Muscle of arm (tissue), 12 donors: ENCODE measurements around the gene SLC49A4. TPM values are rescaled to one million over a fixed set of nuclear protein-coding genes. Genes with fewer than 3 reads are reported as not detected.

Experiments
- DNase-seq: peaks from one replicate; pipeline ENCODE4 v3.0.0-alpha.2; 2013
- polyA plus RNA-seq, 12 donors: library from polyadenylated mRNA; unstranded; fragments of 120-200 nt; gene quantifications; one replicate each; pipeline ENCODE4 v1.2.1, GENCODE V29; 2013; ENCODE audit not compliant: insufficient read length in 12 of 12

SLC49A4 gene
- polyA plus RNA-seq, 12 donors, result 5.4 to 9.5 (median 6.1) TPM; not detected in 1

DNA sequence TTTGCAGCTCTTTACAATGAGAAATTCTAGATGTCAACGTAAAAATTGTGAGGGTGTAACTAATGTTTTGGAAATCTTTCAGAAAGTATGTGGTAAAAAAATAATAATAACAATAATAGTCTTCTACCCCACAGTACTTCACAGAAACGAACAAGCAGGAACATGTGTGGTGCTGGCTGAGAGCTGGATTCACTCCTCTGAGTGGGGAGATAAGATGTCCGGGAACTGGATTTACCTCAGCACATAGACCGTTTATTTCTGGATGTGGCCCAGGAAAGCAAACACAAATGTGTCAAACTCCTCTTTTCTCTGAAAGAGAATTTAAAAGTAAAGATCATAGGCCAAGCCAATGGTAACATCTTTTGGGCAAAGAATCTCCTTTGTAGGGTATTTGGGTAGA lies 103.4 kb downstream of the SLC49A4 start:
- no peak for DNase-seq

DNA sequence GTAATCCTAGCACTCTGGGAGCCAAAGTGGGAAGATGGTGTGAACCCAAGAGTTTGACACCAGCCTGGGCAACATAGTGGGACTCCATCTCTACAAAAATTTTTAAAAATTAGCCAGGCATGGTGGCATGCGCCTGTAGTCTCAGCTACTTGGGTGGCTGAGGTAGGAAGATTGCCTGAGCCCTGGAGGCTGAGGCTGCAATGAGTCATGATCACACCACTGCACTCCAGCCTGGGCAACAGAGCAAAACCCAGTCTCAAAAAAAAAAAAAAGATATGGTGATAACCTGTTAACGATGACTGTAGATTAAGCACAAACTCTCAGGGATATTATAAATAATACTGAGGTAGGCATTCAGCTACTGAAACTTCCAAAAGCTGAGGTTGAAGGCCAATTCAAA lies 107.5 kb downstream of the SLC49A4 start:
- DNase-seq, result no peak

DNA sequence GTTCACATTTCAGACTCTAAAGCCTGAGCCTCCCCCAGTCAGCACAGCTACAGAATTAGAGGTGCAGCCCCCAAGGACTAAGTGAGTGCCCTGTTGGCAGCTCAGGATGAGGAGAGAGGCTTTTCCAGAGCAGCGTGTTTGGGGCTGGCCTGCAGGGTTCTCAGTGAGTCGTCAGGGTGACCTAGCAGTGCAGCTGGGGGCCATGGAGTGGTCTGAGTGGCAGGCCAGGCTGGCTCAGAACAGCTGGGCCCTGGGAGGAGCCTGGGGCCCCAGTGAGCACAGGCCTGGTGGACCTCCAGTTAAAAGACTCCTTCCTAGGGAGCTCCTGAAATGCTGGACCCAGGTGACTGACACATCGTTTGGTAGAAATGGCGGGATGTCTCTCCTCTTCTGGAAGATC lies 108.3 kb downstream of the SLC49A4 start:
- no peak for DNase-seq

DNA sequence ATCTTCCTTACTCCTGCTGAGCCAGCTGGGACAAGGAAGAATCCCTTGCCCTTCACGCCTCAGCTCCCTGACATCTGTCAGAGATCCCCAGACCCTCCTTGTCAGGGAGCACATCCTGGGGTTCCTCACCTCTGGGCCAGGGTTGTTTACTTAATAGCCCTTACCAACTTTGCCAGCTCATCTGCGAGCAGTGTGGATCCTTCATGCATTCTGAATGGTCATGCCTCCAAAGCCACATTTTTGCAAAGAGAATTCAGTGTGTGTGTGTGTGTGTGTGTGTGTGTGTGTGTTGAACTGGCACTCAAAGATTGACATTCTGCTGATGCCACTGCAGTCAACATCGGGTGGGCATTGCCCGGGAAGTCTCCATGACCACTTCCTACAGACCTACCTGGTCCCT lies 112.6 kb downstream of the SLC49A4 start:
- DNase-seq, result no peak

DNA sequence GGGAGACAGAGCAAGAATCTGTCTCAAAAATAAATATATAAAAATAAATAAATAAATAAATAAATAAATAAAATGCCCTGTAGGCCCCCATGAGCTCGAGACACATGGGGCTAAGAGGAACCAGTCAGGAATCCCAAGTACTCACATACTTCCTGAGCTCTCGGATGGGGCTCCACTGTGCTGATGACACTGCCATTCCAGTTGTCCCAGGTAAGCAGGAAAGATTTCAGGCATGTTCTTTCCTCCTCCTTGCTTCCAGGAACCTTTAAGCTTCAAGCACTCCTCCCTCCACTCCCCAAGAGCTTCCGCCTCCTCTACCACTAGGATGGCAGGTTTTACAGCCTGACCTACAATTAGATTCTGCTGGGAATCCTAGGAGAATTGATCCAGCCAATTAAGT lies 113.4 kb downstream of the SLC49A4 start:
- DNase-seq, result no peak

DNA sequence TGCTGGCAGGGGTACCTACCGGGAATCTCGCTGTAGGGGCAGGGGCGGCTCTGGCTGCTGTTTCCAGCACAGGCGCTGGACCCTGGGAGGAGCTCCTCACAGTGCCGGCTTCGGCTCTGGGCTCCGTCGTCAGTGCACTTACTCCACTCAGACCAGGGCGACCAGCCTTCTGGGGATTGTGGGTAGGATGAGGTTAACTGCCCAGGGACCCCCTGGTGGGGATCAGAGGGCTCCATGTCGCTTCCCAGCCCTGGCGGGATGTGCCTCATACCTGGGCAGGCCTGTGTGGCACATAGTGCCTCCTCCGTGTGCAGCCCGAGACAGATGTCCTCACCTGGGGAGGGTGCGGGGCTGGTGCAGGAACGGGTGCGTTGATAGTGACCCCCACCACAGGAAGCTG lies 117.0 kb downstream of the SLC49A4 start:
- no peak for DNase-seq

DNA sequence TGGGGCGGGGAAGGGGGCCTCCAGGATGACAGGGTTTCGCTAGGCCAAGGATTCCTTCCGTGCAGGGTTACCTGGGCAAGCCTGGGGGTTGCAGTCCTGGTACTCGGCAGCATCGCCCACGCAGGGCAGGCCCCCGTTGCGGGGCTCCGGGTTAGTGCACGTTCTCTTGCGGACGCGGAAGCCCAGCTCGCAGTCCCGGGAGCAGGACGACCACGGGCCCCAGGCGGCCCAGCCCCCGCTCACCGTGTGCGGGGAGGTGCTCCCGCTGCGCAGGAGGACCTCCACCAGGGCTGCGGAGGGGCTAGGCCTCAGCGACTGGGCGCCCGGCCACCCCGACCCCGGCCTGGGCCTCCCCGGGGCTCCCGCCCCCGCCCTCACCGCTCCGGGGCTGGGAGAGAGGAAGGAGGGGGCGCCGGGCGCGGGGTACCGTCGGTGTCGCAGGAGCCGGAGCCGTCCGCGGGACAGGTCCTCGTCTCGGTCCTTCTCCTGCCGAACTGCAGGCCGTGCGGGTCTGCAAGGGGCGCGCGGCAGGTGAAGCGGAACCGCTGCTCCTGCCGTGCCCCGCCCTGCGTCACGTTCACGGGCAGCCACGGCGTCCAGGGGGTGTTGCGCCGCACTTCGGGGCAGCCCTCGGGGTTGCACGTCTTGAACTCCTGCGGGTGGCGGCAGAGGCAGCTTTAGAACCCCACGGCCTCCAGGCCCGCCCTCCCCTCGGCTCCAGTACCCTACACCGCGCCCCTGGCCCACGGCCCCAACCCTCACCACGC lies 118.1 kb downstream of the SLC49A4 start:
- no peak for DNase-seq

DNA sequence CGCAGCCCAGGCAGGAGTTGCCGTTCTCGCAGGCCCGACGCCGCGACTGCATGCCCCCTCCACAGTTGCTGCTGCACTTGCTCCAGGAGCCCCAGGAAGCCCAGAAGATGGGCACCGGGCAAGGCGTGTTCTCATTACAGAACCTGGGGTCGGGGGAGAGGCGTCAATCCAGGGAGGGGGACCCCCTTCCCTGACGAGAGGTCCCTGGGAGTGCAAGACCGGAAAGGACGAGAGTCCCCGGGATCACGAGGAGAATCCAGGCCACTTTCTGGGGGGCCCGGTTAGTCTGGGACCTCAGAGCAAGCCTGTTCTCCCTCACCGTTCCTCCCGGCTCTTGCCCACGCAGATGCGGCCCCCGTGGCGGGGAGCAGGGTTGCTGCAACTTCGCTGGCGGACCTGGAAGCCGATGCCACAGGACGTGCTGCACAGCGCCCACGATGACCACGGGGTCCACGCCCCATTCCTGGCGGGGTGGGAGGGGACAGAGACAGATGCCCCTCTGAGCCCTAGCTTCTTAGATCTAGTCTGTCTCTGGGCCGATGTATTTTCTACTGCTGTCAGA lies 118.8 kb downstream of the SLC49A4 start:
- no peak for DNase-seq

DNA sequence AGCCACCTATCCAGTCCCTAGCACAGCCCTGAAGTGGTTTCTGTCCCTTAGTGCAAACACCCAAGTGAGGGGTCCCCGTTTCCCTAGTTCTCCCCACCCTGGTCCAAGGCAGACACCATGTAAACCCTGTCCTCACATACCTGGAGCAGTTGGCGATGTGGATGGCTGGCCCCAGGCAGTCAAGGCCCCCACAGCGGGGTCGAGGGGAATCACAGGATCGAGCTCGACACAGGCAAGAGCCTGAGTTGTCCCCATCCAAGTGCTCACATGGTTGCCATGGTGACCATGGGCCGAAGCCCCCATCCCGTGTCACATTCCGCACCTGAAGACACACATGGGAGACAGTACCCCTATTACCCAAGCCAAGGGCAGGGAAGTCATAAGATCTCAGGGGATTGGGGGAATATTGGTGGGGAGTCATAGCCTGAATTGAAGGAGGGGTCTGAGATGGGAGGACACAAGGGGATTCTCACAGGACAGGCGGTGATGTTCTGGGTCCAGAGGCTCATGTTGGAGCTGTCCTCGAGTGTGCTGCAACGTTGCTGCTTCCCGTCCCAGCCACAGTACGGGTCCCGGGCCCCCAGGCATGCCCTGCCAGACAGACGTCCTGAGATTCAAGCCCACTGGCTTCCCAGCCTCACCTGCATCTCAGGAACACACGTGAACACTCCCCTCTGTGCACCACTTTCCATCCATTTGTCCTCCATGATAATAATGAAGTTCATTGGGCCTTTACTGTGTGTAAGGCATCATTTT lies 120.6 kb downstream of the SLC49A4 start:
- DNase-seq, result no peak

DNA sequence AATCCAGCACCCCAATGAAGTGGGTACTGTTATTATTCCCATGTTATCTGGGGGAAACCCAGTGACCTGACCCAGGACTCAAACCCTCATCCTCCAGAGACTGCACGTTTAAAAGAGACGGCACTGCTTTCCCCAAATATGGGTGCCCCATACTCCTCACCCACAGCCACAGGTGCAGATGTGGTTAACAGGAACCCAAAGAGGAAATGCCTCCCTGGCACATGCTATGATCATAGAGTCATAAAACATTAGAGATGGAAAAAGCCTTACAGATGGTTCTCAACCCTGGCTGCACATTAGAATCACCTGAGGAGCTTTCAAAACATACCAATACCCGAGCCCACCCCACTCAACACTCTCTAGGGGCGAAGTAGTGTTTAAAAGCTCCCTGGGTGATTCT lies 121.2 kb downstream of the SLC49A4 start:
- no peak for DNase-seq

DNA sequence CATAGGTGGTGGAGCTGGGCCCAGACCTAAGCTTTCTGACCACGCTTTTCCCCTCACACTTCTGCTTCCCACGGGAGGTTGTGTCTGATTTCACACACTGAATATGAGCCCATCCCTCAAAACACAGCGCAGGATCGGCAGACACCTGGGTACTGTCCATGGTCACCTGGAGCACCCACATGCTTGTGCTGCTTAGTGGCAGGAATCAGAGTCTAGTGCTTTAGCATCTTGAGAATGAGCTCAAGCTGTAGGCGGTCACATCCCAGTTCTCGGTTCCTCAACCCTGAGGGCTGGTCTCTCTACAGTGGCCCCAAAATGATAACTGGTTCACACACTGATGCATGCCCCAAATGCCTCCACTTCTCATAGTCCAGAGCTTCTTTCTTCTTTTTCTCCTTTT lies 121.7 kb downstream of the SLC49A4 start:
- DNase-seq, result no peak

DNA sequence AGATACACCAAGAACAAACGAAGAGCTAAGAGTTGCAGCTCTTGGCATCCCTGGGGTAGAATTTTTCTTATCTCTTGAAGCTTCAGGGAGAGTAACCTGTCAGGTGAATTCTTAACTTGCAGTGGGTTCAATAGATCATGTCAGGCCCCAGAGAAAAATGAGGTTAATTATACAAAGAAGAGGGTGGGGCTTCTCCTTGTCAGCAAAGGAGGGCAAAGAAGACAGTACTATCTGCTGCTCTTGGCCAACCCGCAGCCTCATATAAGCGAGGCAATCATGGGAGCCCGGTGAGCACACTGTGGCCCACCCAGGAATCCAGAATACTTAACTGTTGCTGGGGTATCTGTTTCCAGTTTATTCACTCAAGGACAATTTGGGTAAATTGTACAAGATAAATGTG lies 122.5 kb downstream of the SLC49A4 start:
- no peak for DNase-seq

DNA sequence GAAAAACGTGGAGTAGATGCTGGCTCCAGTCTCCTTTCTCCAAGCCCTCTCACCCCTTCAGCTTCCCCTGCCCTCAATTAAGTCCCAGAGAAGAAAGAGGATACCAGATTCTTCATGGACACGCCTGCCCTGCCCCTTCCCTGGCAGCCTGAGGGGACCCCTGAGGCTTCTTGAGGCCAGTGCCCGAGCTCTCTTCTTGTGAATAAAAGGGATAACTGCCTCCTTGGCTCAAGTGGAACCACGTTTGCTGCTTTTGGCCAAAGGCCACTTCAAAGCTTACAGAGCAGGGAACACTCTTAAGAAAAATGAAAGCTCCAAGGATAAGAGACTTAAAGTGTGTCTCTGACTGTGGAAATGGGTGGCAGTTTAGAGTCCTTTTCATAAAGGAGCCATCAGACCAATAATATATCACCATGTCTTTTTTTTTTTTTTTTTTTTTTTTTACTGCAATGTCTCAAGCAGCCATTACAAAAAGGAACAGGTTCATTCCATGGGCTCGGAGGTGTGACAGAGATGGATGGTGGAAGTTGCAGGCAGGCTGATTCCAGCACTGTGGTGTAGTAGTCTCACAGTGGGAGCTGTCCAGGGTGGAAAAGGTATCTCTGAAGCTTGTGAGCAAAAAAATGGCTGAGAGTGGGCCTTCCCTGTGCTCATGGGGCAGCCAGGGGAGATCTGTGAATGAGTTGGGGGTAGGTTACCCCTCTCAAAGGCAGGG lies 123.9 kb downstream of the SLC49A4 start:
- no peak for DNase-seq

DNA sequence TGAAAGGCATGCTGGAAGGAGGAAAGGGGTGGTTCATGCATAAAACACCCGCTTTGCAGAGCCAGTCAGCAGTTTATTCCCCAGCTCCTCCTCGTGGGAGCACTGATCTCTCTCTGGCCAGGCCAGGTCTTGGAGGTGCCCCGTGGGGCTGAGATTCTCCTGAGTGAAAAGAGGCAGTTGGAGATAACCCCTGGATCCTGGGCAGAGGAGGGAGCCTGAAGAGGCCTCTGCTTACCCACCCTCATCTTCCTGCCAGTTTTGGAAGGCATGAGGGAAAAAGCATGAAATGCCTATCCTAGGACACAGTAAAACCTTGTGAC lies 124.4 kb downstream of the SLC49A4 start:
- DNase-seq, result no peak

DNA sequence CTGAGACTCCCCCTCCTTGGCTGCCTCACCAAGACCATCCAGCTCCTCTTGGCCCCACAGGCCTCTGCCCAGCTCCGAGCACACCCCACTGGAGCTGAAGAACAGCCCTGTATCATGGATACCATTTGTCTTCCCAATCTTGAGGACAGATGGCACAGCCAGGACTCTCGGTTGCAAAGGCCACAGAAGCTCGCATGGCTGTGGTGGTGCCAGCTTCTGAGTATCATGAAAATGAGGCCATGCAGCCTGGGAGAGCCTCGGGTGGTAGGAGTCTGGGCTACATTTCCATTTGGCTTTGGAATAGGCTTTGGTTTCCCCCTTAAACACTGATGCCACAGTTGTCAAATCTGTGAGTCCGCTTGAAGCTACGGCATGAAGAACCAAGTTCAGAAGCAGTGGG lies 126.1 kb downstream of the SLC49A4 start:
- no peak for DNase-seq

DNA sequence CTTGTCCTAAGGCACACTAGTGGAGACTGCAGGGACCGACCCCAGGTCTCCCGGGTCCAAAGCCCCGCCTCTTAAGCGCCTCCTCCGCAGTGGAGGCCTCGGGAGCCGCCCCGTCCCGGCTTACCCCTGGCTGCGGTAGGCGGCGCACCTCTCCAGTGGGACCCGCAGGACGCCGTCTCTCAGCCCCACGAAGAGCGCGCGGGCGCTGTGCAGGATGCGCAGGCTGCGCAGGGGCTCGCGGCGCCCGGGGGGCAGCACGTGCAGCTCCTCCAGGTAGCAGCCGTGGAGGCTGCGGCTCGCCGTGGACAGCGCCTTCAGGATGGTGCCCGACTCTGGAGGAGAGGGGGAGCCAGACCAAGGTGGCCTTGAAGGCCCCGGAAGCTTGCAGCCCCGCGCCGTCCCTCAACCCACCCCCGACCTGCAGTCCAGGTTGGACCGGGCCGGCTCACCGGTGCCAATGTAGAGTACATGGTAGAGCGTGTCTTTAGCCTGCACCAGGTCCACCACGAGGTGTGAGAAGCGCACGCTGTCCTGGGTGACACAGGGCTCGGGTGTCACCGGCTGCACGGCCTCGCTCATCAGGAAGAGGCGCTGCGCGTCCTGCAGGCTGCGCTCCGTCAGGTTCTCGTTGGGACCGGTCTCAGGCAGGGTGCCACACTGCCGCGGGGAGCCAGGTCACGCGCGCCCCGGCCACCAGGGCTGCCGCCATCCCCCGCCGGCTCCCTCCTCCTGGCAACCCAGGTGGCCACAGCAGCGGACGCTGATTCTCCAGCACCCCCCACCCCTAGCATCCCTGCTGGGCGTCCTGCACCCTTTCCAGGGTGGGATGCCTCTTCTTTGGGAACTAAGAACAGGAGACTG lies 127.2 kb downstream of the SLC49A4 start:
- no peak for DNase-seq

DNA sequence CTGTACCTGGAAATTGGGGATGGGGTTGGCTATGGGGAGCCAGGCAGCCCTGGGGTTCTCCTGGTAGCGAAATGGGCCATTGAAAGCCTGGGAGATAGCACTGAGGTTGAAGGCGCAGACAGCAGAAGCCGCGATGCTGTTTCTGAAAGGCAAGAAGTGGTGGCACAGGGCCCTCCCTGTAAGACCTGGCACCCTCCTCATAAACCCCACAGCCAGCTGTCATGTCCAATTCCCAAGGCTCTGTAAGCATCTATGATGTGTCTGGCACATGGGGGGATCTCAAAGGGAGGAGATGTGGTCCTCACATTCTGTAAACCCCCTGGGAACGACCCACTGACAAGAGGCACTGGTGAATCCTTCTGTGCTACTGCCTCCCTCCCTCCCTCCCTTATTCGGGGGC lies 128.7 kb downstream of the SLC49A4 start:
- no peak for DNase-seq

DNA sequence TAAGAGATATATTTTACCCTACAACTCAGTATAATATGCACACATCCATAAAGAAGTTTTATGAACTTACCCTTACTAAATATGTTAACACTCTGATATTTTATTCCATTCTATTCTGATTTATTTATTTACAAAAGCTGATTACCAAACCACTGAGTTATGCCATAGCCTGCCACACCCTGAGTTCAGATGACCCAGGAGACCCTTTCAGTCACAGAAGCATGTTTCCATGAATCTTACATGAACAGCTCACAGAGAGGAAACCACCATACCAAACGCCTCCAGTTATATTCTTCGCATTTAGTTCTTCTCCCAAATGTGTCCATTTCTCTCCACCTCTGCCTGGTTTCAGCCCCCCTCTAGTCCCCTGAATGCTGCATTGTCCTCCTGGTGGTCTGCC lies 129.2 kb downstream of the SLC49A4 start:
- no peak for DNase-seq

DNA sequence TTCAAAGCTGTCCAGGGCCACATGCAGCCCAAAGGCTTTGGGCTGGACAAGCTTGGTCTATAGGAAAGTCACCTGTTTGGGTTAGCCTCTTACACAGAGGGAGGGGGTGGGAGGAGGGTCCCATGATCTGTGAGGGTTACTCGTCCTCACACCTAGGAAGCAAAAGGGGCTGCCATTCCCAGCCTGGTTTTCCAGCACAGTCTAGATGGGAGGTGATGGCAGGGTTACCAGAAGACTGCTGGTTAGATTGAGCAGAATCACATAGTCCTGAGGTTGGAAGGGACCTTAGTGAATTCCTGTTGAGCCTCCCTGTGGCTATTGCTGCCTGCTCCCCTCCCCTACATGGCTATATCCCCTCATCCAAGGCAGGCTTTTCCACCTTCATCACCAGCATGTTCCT lies 130.9 kb downstream of the SLC49A4 start:
- no peak for DNase-seq

DNA sequence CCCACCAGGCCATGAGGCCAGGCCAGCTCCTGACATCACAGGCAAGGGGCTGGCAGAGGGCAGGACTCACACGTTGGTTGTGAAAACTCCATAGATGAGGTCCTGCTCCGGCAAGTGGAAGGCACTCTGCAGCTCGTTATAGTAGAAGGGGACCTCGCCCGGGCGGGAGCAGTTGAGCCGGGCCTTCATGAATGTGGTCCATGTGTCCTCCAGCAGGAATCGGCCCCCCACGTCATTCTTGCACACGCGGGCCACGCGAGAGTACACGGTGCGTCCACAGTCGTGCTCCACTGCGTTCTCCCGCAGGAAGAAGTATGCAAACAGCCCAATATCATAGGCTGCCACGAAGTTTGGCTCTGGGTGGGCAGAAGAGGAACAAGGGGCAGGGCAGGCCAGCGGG lies 131.5 kb downstream of the SLC49A4 start:
- DNase-seq, result no peak

DNA sequence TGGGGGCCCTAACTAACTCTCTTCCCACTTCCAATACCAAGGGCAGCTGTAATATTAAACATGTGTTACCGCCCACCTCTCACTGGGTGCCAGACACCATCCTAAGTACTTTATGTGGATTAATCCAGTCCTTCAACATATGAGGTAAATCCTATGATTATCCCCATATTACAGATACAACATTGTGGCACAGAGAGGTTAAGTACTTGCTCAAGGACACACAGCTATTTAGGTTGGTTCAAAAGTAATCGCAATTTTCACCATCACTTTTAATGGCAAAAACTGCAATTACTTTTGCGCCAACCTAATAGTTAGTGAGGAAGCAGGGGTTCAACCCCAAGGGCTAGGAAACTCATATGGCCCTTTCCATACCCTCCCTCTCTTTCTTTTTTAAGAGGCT lies 131.9 kb downstream of the SLC49A4 start:
- no peak for DNase-seq

DNA sequence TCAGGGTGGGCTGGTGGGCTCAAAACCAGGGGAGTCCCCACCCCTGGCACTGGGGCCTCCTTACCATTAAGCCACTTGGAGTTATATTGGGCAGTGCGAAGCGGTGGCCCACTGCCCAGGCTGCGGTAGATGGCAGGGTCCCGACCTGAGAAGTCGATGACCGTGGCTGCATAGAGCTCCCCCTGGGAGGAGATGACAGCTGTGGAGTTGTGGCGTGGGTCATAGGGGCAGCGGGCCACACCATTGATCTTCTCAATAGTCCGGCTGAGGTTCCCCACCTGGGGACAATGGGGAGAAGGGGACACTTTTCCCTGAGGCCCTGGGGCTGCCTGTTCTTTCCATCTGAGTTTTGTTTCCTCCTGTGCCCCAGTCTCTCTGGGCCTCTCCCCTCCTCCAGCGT lies 132.9 kb downstream of the SLC49A4 start:
- no peak for DNase-seq
